PC-9 (cell line): ENCODE data around the gene BRMS1. TPM values are rescaled to one million over a fixed set of nuclear protein-coding genes. Genes with fewer than 3 reads are reported as not detected.

ENCODE experiments used
- BruUV-seq: library from RNA; stranded (reverse); fragments of 400-500 nt; replicated peaks from 2 replicates; lab custom pipeline; 2021; lab: Mats Ljungman, UMichigan
- CTCF ChIA-PET: fragments of 300-600 bp; sonication (Branson Sonifier 250); formaldehyde crosslinking; loops from one replicate; lab custom pipeline; 2022; ENCODE audit warnings: antibody characterized with exemption; lab: Charles Lee
- POLR2A ChIA-PET: fragments of 300-600 bp; sonication (Branson Sonifier 250); formaldehyde crosslinking; loops from one replicate; lab custom pipeline; 2022; ENCODE audit warnings: antibody characterized with exemption; ENCODE audit not compliant: unreplicated experiment; lab: Charles Lee
- DNase-seq, 2 experiments: peaks; one replicate each; pipeline versions ENCODE4 v3.0.0 to v3.0.0-alpha.2; 2015 to 2022; ENCODE audit warnings: mixed read lengths in 1 of 2
- H2AFZ ChIP-seq: fragments of 200-600 bp; sonication (generic); 2 replicates; pipeline ENCODE4 v1.8.1; 2017; ENCODE audit warnings: antibody characterized with exemption
- H3F3A ChIP-seq: fragments of 200-600 bp; sonication (generic); 2 replicates; pipeline ENCODE4 v1.8.1; 2017; ENCODE audit warnings: antibody characterized with exemption, mild to moderate bottlenecking, low read depth; ENCODE audit not compliant: insufficient read depth
- H3K27ac ChIP-seq: fragments of 200-600 bp; sonication (generic); 2 replicates; pipeline ENCODE4 v1.6.1; 2016; ENCODE audit warnings: mixed run types
- H3K27me3 ChIP-seq: fragments of 200-600 bp; sonication (generic); 2 replicates; pipeline ENCODE4 v1.6.1; 2016; ENCODE audit warnings: low read depth, mixed run types; ENCODE audit not compliant: insufficient read depth
- H3K36me3 ChIP-seq: fragments of 200-600 bp; sonication (generic); 2 replicates; pipeline ENCODE4 v1.6.1; 2016; ENCODE audit warnings: low read depth, mixed run types
- H3K4me1 ChIP-seq: fragments of 200-600 bp; sonication (generic); replicated peaks from 2 replicates; pipeline ENCODE4 v1.6.1; 2016; ENCODE audit warnings: mixed run types; ENCODE audit not compliant: insufficient read depth
- H3K4me2 ChIP-seq: fragments of 200-600 bp; sonication (generic); 2 replicates; pipeline ENCODE4 v1.6.1; 2017; ENCODE audit warnings: mixed run types
- H3K4me3 ChIP-seq: fragments of 200-600 bp; sonication (generic); 2 replicates; pipeline ENCODE4 v1.6.1; 2016; ENCODE audit warnings: mixed run types
- H3K79me2 ChIP-seq: fragments of 200-600 bp; sonication (generic); 2 replicates; pipeline ENCODE4 v1.6.1; 2017; ENCODE audit warnings: low read depth, mixed run types
- H3K9me2 ChIP-seq: fragments of 200-600 bp; sonication (generic); 2 replicates; pipeline ENCODE4 v1.8.1; 2017; ENCODE audit warnings: mild to moderate bottlenecking; ENCODE audit not compliant: insufficient read depth
- H3K9me3 ChIP-seq: fragments of 200-600 bp; sonication (generic); 2 replicates; pipeline ENCODE4 v1.8.1; 2016; ENCODE audit warnings: low read depth; ENCODE audit not compliant: insufficient read depth
- H4K20me1 ChIP-seq: fragments of 200-600 bp; sonication (generic); 2 replicates; pipeline ENCODE4 v1.8.1; 2017; ENCODE audit not compliant: insufficient read depth
- EZH2 ChIP-seq: fragments of 200-600 bp; sonication (generic); IDR thresholded peaks from 2 replicates; pipeline ENCODE4 v1.8.0; 2017; ENCODE audit warnings: antibody characterized with exemption, low read depth
- intact Hi-C: fragments of 100-400 bp; cut with micrococcal nuclease; formaldehyde crosslinking; loops from one replicate; pipeline ENCODE4 v1.10.0; 2022; ENCODE audit not compliant: unreplicated experiment
- total RNA-seq: library from RNA; stranded (reverse); gene quantifications from 2 replicates; pipeline ENCODE4 v1.2.3, GENCODE V29; 2021
- TF ChIP-seq, protein P1 (sequence below): fragments of 200-600 bp; sonication (generic); conservative IDR thresholded peaks from 2 replicates; pipeline ENCODE4 v1.6.1; 2017; ENCODE audit warnings: mixed run types, antibody characterized with exemption, mild to moderate bottlenecking, moderate library complexity

Gene BRMS1
- total RNA-seq, 1 experiment from 2014 or later, result 54.3 TPM

DNA sequence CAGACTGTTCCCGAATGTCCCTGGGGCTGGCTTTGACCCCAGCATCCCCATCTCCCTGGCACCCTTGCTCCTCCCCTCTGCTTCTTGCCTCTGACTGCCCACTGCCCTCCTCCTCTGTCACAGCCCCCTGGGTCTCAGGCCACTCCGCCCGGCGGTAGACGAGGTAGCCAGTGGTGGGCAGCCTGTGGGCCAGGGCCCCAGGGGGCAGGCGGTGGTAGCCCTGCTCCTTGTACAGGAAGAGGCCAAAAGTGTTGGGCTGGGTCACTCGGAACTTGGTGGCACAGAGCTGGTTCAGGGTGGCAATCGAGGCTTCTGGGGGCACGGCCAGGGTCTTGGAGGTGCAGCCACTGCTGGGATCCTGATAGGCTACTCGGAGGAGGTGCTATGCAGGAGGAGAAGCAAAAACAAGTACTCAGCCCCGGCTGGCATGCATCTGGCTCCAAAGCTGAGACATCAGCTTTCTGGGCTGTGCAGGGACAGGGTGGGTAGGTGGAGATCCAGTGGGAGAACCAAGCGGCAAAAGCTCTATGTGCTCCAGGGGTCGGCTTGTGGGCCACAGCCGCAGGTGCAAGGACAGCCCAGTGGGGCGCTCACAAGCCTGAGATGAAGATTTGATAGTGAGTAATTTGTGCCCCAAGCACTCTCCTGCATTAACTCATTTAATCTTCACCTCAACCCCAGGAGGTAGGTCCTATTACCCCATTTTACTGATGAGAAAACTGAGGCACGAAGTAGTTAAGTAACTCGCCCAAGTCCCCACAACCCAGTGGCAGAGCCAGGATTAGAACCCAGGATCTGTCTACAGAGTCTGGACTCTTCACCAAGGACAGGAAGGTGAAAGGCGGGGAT lies 12.3 kb downstream of the BRMS1 start:
- no peak overlapping the region for H2AFZ ChIP-seq
- peaks cover 24% of the 10 kb centered on the region; the same call in 1 of the 2 replicates for H3F3A ChIP-seq
- no peak overlapping the region for H3K4me3 ChIP-seq
- DNase-seq, result no peak
- H4K20me1 ChIP-seq, result peaks cover 8% of the 10 kb centered on the region
- TF ChIP-seq, protein P1, sequence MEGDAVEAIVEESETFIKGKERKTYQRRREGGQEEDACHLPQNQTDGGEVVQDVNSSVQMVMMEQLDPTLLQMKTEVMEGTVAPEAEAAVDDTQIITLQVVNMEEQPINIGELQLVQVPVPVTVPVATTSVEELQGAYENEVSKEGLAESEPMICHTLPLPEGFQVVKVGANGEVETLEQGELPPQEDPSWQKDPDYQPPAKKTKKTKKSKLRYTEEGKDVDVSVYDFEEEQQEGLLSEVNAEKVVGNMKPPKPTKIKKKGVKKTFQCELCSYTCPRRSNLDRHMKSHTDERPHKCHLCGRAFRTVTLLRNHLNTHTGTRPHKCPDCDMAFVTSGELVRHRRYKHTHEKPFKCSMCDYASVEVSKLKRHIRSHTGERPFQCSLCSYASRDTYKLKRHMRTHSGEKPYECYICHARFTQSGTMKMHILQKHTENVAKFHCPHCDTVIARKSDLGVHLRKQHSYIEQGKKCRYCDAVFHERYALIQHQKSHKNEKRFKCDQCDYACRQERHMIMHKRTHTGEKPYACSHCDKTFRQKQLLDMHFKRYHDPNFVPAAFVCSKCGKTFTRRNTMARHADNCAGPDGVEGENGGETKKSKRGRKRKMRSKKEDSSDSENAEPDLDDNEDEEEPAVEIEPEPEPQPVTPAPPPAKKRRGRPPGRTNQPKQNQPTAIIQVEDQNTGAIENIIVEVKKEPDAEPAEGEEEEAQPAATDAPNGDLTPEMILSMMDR, result no peak
- TF ChIP-seq EZH2, result no peak
- H3K36me3 ChIP-seq, result no peaks in the 10 kb centered on the region
- no peaks in the 10 kb centered on the region for H3K9me3 ChIP-seq
- CTCF ChIA-PET, result interaction anchor here (0.6 kb wide), 1 partner anchor 32 kb away, joined by 3 read pairs; no protein-coding TSS in a partner anchor
- intact Hi-C loops, result no loop called here
- H3K27ac ChIP-seq, result no peak overlapping the region
- POLR2A ChIA-PET, result no interaction called here
- H3K4me2 ChIP-seq, result no peak overlapping the region
- H3K9me2 ChIP-seq, result no peaks in the 10 kb centered on the region
- peaks cover 8% of the 10 kb centered on the region; the same call in 1 of the 2 replicates for H3K79me2 ChIP-seq
- no TSS peak for BruUV-seq
- H3K27me3 ChIP-seq, result no peaks in the 10 kb centered on the region
- peaks cover 27% of the 10 kb centered on the region for H3K4me1 ChIP-seq

DNA sequence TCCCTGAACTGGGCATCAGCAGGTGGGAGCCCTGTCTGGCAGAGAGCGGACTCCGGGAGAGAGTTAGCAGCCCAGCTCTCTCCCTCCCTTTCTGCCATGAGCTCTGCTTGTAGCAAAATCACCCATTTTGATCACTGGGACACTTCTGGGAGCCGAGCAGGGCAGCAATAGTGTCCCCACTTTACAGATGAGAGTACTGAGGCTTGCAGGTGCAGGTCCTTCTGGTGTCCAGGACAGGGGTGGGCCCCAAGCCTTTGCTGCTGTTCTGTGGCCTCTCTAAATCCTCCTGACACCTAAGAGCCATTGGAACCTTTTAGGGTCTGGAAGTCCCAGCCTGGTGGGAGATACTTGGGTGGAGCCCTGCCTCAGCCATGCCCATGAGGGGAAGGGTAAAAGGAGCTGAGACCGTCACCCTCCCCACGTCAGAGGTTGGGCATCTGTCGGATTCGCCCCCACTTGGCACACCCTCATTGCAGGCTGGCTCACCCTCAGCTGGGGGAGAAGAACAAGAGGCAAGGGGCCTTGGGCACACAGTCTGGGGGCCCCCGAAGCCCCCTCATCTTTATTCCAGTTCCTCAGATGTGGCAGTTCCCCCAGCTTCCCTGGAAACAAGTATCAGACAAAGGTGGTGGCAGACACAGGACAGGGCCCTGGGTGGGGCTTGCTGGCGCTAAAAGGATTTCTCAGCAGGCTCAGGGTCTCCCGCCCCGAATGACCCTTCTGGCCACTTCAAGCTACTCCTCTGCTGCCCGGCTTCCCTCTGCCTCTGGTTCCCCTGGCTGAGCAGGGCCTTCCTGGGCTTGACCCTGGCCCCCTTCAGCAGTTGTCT lies 13.1 kb downstream of the BRMS1 start:
- BruUV-seq, result no TSS peak
- no peak for TF ChIP-seq EZH2
- TF ChIP-seq, protein P1, result no peak
- DNase-seq, result no peak
- CTCF ChIA-PET, result interaction anchor here (0.6 kb wide), 2 partner anchors 33 to 1298 kb away, joined by 3 read pairs; no protein-coding TSS in a partner anchor
- Histone ChIP-seq H3K4me1 (peaks cover 29% of the 10 kb centered on the region), H2AFZ (no peak overlapping the region), H3K27ac (no peak overlapping the region), H3K79me2 (peaks cover 8% of the 10 kb centered on the region; the same call in 1 of the 2 replicates), H3F3A (peaks cover 15% of the 10 kb centered on the region; the same call in 1 of the 2 replicates), H3K4me3 (no peak overlapping the region), H3K27me3 (no peaks in the 10 kb centered on the region), H3K4me2 (no peak overlapping the region), H3K9me2 (no peaks in the 10 kb centered on the region), H4K20me1 (0 out of 2 replicates have a peak, but pooled peaks cover under 1% of the 10 kb centered on the region), H3K9me3 (no peaks in the 10 kb centered on the region), H3K36me3 (no peaks in the 10 kb centered on the region)
- POLR2A ChIA-PET, result no interaction called here
- intact Hi-C loops, result no loop called here

DNA sequence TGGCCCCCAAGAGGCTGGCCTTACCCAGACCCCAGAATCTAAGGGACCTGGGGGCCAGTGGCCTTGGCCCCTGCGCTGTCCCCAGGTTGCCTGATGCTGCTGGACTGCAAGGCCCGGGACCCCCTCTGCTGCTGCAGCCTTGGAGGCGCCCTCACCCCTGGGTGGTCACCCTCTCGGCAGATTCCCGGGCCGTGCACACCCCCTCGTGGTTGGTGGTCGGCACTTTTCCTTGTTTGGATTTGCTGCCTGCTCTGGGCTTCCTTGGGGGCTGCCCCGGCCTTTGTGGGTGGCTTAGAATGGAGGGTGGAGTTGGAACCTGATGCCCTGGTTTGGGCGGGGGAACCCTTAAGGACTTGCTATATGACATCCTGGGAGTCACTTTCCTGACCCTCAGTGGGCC lies 14.0 kb downstream of the BRMS1 start:
- Histone ChIP-seq H4K20me1 (no peaks in the 10 kb centered on the region), H3K9me3 (no peaks in the 10 kb centered on the region), H3K27me3 (no peaks in the 10 kb centered on the region), H2AFZ (no peak overlapping the region), H3K4me2 (no peak overlapping the region), H3K27ac (no peak overlapping the region), H3K36me3 (no peaks in the 10 kb centered on the region), H3K79me2 (peaks cover 8% of the 10 kb centered on the region; the same call in 1 of the 2 replicates), H3K9me2 (no peaks in the 10 kb centered on the region), H3K4me3 (no peak overlapping the region), H3F3A (peaks cover 10% of the 10 kb centered on the region; the same call in 1 of the 2 replicates), H3K4me1 (peaks cover 37% of the 10 kb centered on the region)
- TF ChIP-seq EZH2, result no peak
- TF ChIP-seq, protein P1, result no peak
- intact Hi-C loops, result no loop called here
- POLR2A ChIA-PET, result no interaction called here
- DNase-seq, result no peak
- no TSS peak for BruUV-seq
- CTCF ChIA-PET, result interaction anchor here (0.5 to 0.6 kb wide), 2 partner anchors 11 to 1299 kb away, joined by 3 read pairs; no protein-coding TSS in a partner anchor
